Non-pigmented ciliary epithelial cell (primary cell): ENCODE data around the gene FN1.
"Not testable (repeated sequence)": the region's sequence is repeated elsewhere in the genome, so short reads cannot be mapped to it uniquely, and the experiment has no call there.

Experiments used
- DNase-seq: peaks from one replicate; pipeline ENCODE4 v3.0.0-alpha.2; 2010; ENCODE audit warnings: low read depth

Gene FN1

GRCh38 chr2:215365184-215365658, 70.6 kb downstream of the FN1 start:
- DNase-seq: no peak

GRCh38 chr2:215364157-215365155, 71.4 kb downstream of the FN1 start:
- DNase-seq: no peak

GRCh38 chr2:215363461-215364156, 72.3 kb downstream of the FN1 start:
- DNase-seq: no peak

GRCh38 chr2:215363039-215363438, 72.8 kb downstream of the FN1 start:
- DNase-seq: no peak

- no peak for DNase-seq
Observed at GRCh38 chr2:215362562-215362904, 73.3 kb downstream of the FN1 start.

GRCh38 chr2:215361876-215362561, 73.8 kb downstream of the FN1 start:
- no peak for DNase-seq

- DNase-seq: no peak
Observed at GRCh38 chr2:215361211-215361875, 74.5 kb downstream of the FN1 start.

- DNase-seq: no peak
Observed at GRCh38 chr2:215360596-215360995, 75.3 kb downstream of the FN1 start.

GRCh38 chr2:215360059-215360458, 75.8 kb downstream of the FN1 start:
- DNase-seq: not testable (repeated sequence)

GRCh38 chr2:215359576-215359922, 76.3 kb downstream of the FN1 start:
- no peak for DNase-seq

GRCh38 chr2:215358891-215359575, 76.8 kb downstream of the FN1 start:
- DNase-seq: no peak

GRCh38 chr2:215358312-215358845, 77.5 kb downstream of the FN1 start:
- no peak for DNase-seq

GRCh38 chr2:215357660-215358059, 78.2 kb downstream of the FN1 start:
- no peak for DNase-seq

- DNase-seq: no peak
Observed at GRCh38 chr2:215356948-215357461, 78.9 kb downstream of the FN1 start.

- DNase-seq: no peak
Observed at GRCh38 chr2:215356334-215356947, 79.4 kb downstream of the FN1 start.

- DNase-seq: no peak
Observed at GRCh38 chr2:215355801-215356200, 80.1 kb downstream of the FN1 start.

- no peak for DNase-seq
Observed at GRCh38 chr2:215354771-215355695, 80.8 kb downstream of the FN1 start.

GRCh38 chr2:215352602-215353001, 83.3 kb downstream of the FN1 start:
- DNase-seq: no peak

- no peak for DNase-seq
Observed at GRCh38 chr2:215347878-215348277, 88.0 kb downstream of the FN1 start.
